NCI-H1436 (cell line): ENCODE measurements around the gene CMTM6.
"Not testable (repeated sequence)": the region's sequence is repeated elsewhere in the genome, so short reads cannot be mapped to it uniquely, and the experiment has no call there.

ENCODE experiments used
- DNase-seq: peaks from one replicate; lab custom pipeline; 2025; lab: John Stamatoyannopoulos, UW

Gene CMTM6

DNA sequence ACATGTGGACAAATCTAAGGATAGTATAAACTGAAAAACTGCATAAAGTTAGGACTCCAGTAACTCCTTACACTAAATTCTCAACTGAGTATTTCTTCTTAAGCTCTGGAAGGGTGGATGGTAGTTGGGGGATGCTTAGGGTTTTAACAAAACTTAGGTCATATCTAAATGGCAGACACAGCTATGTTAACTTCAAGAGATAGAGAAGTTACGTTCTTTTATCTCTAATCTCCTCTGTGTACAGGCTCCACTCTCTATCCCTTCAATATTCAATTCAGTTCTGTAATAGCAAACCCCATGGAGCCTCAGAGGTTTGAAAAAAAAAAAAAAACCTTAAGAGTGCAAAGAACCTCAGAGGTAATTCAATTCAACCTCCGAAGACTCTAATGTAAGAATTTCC, 3.1 kb downstream of the CMTM6 start:
- no peak for DNase-seq

GRCh38 chr3:32498992-32499391, 3.7 kb downstream of the CMTM6 start:
- no peak for DNase-seq

GRCh38 chr3:32498252-32498651, 4.4 kb downstream of the CMTM6 start:
- no peak for DNase-seq

DNA sequence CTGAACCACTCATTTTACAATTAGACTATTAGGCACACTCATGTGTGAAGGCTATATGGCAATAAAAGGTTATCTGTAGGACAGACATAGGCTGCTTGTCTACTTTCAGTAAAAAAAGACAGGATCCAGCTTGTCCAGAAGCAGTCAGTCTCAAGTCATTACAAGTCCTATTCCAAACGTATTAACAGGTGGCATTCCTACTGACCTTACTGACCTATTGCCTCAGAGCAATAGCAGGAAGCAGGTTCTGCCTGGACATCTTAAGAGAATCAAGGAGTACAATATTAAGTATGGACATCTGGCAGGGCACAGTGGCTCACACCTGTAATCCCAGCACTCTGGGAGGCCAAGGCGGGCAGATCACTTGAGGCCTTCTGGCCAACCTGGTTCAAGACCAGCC, 7.0 kb downstream of the CMTM6 start:
- no peak for DNase-seq

DNA sequence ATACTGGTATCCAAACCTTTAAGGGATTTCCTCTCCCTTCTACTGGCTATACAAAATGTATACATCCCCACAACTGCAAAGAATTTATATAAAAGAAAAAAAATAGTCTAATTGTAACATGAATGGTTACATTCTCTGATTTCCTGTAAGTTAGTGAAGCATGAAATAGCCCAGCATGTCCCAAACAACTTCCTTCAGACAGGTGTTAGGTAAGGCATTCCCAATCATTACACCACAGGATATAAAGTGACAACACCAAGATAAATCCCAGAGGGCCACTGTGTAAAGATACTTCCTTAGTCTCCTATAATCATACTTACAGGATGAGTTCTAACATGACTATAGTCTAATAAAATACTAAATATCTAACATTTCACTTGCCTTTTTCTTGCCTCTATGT, 7.6 kb downstream of the CMTM6 start:
- no peak for DNase-seq

DNA sequence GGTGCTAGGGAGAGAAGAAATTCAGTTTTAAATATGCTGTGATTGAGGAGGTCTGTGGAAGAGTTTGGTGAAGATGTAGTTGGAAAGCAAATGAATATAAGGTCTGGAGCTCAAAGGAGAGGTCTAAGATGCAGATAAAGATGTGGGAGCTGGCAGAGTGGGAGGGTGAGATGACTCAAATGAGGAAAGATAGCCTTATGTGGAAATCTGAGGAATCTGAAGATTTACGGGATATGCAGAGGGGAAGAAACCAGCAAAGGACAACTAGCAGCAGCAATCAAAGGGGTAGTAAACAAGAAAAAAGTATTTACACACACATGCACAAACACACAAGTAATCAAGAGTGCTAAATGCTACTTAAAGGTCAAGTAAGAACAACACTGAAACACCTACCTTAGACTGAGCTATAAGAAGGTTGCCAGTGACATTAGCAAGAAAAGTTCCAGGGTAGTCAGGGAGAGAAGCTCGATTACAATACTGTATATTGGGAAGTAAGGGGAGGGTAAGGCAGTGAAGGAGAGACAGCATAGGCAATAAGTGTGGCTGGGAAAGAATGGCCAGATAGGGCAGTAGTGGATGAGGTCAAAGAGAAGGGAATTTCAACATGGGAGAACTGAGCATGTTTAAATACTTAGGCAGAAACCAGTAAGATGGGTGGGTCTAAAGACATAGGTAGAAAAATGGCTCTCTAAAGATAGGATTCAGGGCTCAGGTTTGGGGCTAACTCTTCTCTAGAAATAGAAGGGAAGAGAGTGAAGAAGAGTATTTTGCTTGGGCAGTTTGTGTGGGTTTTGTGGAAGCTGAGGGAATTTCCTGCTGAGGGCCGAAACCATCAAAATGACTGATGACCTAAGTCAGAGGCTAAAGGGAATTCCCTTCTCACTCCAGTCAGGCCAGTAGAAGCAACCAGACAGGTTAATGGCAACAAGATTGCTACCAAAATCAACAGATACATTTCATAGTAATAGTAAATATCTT, 8.9 kb downstream of the CMTM6 start:
- DNase-seq, result no peak

GRCh38 chr3:32492684-32493436, 9.8 kb downstream of the CMTM6 start:
- DNase-seq, result no peak

- no peak for DNase-seq
Measured at GRCh38 chr3:32488474-32489008, 14.1 kb downstream of the CMTM6 start.

- DNase-seq, result no peak
Measured at GRCh38 chr3:32487781-32488473, 14.7 kb downstream of the CMTM6 start.

DNA sequence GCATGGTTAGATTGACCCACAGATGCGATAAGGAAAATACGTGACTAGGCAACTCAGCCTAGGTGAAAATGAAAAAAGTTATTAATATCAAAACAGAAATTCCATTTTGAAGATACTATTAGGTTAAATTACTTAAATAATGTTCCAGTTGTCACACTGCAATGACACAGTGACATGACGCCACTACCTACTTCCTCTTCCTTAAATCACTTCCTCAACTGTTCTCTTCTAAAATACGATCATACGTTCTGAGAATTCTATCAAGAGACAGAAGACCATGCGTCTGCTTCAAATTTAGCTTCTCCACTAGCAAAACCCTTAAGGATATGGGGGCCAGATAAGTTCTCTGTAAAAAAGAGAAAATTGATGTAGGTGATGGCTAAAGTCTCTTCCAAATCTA, 18.2 kb downstream of the CMTM6 start:
- no peak for DNase-seq

- no peak for DNase-seq
Measured at GRCh38 chr3:32483772-32484171, 18.9 kb downstream of the CMTM6 start.

DNA sequence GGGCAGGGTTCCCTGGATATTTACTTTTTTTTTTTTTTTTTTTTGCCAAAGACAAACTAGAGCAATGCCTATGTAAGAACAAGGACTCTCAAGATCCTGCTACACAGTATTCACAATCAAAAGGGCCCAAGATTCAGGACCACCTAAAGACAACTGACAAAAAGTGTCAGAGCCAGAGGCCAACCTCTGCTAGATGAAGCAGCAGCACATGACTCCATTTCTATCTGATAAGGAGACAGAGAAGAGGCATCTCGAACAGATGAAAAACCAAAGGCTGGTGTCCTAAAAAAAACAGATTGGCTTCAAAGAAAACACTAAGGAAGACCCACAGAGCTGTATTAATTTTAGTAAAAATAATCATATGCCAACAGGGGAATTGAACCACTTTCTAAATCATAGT, 20.0 kb downstream of the CMTM6 start:
- no peak for DNase-seq

DNA sequence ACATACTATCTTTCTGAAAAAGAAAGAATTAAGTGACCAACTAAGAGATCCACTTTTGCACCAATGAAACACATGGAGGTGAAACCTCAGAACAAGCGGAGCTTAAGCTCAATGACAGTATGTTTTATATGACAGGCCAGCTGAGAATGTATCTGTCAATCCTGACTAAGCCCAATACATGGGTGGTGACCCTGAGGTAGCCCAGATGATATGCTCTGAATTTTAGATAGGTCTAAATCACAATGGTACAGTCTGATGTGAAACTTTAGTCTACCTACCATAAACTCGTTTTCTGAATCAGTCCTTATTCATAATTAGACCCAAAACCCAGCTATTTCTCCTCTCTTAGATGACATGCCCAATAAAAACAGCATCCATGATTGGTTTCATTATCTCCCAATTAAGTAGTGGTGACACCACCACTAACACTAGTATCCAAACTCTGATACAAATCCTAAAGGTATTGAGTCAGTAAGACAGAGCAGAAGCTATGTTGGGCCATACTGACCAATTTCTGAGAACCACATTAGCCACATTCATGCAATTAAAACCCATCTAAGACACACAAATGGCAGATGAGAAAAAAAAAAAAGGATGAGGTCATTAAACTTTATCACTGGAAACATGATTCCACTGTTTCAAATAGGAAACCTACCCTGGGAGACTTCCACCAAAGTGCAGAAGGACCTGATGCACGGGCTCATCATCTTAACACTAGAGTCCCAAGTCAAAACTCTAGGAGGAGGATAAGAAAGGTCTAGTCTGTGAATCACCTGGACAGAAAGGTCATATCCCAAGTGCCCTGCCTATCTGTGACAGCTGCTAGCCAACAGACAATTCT, 20.6 kb downstream of the CMTM6 start:
- no peak for DNase-seq

DNA sequence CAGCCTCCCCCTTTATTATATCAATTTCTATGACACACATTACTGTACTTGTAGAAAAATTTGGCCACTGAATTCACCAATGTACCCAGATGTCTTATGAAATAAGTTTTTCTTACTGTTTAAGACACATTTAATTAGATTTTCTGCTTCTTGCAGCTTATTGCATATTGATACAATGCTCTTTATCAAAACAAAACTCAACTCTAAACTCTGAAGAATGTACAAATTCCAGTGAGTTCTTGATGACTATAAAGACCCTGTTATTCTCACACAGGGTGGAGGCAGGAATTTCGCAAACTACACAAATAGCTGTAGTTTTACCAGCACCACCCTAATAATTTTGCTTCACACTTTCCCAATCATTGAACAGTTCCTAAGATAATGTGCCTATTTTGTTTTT, 22.0 kb downstream of the CMTM6 start:
- DNase-seq, result no peak

DNA sequence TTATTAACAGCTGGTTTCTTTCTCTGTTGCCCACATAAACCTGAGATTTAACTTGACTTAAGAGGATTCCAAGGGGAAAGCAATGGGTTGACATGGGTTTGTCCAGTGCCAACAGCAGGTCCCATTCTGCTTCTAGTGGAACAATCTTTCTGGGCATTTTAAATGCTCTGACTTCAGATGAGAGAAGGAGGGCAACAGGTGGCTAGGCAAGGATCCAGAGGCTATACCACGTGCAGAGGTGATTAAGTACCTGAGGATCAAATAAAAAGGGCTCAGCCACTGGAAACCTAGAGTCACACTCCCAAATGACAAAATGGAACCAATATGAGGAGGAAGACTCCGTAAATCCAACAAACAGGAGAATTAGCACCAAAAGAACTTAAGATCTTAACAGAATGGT, 28.5 kb downstream of the CMTM6 start:
- no peak for DNase-seq

DNA sequence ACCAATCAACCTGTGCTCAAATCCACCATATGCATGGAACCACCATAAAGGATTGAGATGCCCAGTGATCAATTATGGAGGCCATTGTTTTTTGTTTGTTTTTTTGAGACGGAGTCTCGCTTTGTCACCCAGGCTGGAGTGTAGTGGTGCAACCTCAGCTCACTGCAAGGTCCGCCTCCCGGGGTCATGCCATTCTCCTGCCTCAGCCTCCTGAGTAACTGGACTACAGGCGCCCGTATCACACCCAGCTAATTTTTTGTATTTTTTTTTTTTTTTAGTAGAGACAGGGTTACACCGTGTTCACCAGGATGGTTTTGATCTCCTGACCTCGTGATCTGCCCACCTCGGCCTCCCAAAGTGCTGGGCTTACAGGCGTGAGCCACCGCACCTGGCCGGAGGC, 30.5 kb downstream of the CMTM6 start:
- DNase-seq, result not testable (repeated sequence)

- DNase-seq, result no peak
Measured at GRCh38 chr3:32471246-32471645, 31.4 kb downstream of the CMTM6 start.

DNA sequence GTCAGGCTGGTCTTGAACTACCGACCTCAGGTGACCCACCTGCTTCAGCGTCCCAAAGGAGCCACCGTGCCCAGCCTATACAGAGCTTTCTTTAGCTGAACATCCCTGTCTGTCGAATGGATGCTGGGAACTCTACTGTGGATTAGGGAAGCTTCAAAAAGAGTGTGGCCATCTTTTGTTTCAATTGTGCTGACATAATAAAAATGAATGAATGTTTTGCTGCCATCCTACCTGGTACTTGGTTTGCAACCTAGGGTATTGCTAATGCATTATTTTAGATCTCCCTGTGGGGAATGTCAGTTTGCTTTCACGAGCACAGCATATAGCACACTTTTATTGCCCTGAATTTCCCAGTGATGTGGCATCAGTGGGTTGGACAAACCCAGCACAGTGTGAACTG, 32.3 kb downstream of the CMTM6 start:
- DNase-seq, result no peak

DNA sequence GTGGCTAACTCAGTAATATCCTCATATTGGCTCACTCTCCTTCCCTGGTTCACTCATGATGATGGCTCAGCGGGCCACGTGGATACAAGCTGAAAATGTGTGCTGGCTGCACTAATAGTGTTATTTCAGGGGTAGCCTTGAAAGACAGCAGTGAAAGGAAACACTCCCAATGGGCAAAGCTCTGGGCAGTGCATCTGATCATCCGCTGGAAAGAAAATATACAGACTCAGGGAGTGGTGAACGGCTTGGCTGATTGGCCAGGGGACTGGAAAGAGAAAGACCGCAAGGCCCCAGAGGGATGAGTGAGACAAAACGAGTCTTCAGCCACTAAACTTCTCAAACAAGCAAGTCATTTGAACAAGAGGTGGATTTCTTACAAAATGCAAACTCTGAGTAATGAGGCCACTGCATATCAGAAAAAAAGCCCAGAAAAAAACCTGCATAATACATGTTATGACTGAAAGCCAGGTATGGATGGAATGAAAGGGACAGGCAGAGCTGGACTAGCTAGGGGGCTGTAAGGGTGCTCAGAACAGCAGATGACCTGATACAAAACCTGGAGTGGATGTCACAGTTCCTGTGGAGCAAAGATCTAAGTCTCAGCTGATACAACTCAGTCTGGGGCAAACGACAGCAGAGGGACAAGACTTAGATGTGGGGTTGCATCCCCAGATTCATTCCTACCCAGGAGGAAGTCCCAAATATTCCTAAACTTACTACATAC, 33.3 kb downstream of the CMTM6 start:
- no peak for DNase-seq

GRCh38 chr3:32467333-32468070, 35.1 kb downstream of the CMTM6 start:
- DNase-seq, result no peak
